Neural crest cell (in vitro differentiated cells): ENCODE data around the gene RRP9. TPM values are rescaled to one million over a fixed set of nuclear protein-coding genes. Genes with fewer than 3 reads are reported as not detected.
A peak's percentile ranks its signal among the peaks of the same experiment; 100 is the strongest.

Experiments
- DNase-seq: peaks from one replicate; pipeline ENCODE4 v3.0.0; 2021; ENCODE audit warnings: low read depth, mixed read lengths, low spot score
- H3K27ac Mint-ChIP-seq: one replicate; pipeline ENCODE4 v1.8.0; 2021; ENCODE audit warnings: mild to moderate bottlenecking, mixed read lengths; ENCODE audit not compliant: unreplicated experiment
- H3K27me3 Mint-ChIP-seq: 2 replicates; pipeline ENCODE4 v1.8.0; 2021; ENCODE audit warnings: low read depth, mild to moderate bottlenecking, mixed read lengths
- H3K36me3 Mint-ChIP-seq: 2 replicates; pipeline ENCODE4 v1.8.0; 2021; ENCODE audit warnings: low read depth, mild to moderate bottlenecking, mixed read lengths
- H3K4me1 Mint-ChIP-seq: 2 replicates; pipeline ENCODE4 v1.8.0; 2021; ENCODE audit warnings: mixed read lengths
- H3K4me3 Mint-ChIP-seq: one replicate; pipeline ENCODE4 v1.8.0; 2021; ENCODE audit warnings: mild to moderate bottlenecking, mixed read lengths
- H3K9me3 Mint-ChIP-seq: 2 replicates; pipeline ENCODE4 v1.8.0; 2021; ENCODE audit warnings: mixed read lengths
- total RNA-seq: library from RNA; stranded (reverse); gene quantifications from 2 replicates; pipeline ENCODE4 v1.2.1, GENCODE V29; 2021
- TF ChIP-seq, protein P1 (sequence below): fragments of 200-600 bp; sonication (generic); conservative IDR thresholded peaks from 2 replicates; pipeline ENCODE4 v1.5.0; 2021; ENCODE audit warnings: antibody characterized with exemption, mild to moderate bottlenecking

The RRP9 gene
- total RNA-seq, 1 donor from 2014 or later = 40.1 TPM

DNA sequence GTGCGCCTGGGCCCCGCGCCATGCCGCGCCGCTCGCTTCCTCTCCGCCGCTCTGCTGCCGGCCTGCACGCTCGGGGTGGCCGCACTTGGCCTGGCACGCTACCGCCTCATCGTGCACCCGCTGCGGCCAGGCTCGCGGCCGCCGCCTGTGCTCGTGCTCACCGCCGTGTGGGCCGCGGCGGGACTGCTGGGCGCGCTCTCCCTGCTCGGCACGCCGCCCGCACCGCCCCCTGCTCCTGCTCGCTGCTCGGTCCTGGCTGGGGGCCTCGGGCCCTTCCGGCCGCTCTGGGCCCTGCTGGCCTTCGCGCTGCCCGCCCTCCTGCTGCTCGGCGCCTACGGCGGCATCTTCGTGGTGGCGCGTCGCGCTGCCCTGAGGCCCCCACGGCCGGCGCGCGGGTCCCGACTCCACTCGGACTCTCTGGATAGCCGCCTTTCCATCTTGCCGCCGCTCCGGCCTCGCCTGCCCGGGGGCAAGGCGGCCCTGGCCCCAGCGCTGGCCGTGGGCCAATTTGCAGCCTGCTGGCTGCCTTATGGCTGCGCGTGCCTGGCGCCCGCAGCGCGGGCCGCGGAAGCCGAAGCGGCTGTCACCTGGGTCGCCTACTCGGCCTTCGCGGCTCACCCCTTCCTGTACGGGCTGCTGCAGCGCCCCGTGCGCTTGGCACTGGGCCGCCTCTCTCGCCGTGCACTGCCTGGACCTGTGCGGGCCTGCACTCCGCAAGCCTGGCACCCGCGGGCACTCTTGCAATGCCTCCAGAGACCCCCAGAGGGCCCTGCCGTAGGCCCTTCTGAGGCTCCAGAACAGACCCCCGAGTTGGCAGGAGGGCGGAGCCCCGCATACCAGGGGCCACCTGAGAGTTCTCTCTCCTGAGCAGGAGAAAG, 14.4 kb upstream of the RRP9 start:
- Mint-ChIP-seq H3K36me3 (peaks cover 4% of the 10 kb centered on the region), H3K27me3 (peaks cover 34% of the 10 kb centered on the region), H3K9me3 (no peaks in the 10 kb centered on the region), H3K4me3 (peak overlapping the region; percentile 41), H3K4me1 (peaks cover 18% of the 10 kb centered on the region), H3K27ac (no peak overlapping the region)
- TF ChIP-seq, protein P1, sequence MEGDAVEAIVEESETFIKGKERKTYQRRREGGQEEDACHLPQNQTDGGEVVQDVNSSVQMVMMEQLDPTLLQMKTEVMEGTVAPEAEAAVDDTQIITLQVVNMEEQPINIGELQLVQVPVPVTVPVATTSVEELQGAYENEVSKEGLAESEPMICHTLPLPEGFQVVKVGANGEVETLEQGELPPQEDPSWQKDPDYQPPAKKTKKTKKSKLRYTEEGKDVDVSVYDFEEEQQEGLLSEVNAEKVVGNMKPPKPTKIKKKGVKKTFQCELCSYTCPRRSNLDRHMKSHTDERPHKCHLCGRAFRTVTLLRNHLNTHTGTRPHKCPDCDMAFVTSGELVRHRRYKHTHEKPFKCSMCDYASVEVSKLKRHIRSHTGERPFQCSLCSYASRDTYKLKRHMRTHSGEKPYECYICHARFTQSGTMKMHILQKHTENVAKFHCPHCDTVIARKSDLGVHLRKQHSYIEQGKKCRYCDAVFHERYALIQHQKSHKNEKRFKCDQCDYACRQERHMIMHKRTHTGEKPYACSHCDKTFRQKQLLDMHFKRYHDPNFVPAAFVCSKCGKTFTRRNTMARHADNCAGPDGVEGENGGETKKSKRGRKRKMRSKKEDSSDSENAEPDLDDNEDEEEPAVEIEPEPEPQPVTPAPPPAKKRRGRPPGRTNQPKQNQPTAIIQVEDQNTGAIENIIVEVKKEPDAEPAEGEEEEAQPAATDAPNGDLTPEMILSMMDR = peak; percentile 59
- DNase-seq = peak; percentile 50

DNA sequence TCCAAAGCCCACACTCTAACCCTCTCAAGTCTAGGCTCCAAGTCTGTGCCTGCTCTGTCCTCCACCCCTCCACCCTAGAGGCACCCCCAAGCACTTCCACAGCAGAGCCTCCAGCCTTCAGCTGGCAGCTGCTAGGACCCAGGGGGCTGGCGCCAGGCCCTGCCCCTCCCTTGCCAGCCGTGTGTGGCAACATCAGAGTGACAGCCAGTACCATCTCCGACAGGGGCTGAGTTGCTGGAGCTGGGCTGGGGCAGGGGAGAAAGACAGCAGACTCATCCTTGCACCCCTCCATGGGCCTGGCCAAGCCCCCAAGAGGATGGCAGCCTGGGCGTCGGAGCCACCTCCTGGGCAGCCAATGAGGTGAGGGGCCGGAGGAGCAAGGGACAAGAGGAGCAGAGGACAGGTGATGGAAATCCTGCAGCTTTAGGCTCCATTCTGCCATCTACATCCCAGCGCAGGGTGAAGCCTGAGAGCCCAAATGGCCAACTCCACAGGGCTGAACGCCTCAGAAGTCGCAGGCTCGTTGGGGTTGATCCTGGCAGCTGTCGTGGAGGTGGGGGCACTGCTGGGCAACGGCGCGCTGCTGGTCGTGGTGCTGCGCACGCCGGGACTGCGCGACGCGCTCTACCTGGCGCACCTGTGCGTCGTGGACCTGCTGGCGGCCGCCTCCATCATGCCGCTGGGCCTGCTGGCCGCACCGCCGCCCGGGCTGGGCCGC, 13.6 kb upstream of the RRP9 start, which contains the start of gene GPR62:
Gene GPR62 (plus strand): TSS at position 207 of the 718 bp plus-strand sequence. CDS start 272 bp downstream, at position 479.
- Mint-ChIP-seq H3K4me1 (peaks cover 18% of the 10 kb centered on the region), H3K36me3 (peaks cover 4% of the 10 kb centered on the region), H3K27me3 (peaks cover 37% of the 10 kb centered on the region), H3K27ac (no peak within 1 kb of the TSS), H3K9me3 (no peaks in the 10 kb centered on the region), H3K4me3 (peak within 1 kb of the TSS; percentile 35)
- TF ChIP-seq, protein P1 = no peak
- no peak for DNase-seq

DNA sequence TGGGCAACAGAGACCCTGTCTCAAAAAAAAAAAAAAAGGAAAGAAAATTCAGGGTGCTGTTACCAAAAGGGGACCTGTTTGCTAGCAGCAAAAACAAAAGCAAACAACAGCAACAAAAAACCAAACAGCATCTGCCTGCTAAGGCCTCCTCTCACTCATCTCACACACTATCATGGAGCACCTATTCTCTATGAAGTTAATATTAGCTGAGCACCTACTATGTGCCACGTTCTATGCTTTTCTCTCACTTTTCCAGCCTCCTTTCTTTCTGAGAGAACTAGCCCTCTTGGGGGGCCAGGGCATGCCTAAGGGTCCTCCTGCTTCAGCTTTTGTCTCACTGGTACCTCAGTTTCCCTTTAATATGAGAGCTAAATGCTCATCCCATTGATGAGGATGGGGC, 13.0 kb upstream of the RRP9 start:
- Mint-ChIP-seq H3K27me3 (peaks cover 37% of the 10 kb centered on the region), H3K27ac (no peak overlapping the region), H3K9me3 (no peaks in the 10 kb centered on the region), H3K4me3 (peak overlapping the region; percentile 35), H3K36me3 (peaks cover 4% of the 10 kb centered on the region), H3K4me1 (peaks cover 18% of the 10 kb centered on the region)
- TF ChIP-seq, protein P1 = no peak
- DNase-seq = no peak

DNA sequence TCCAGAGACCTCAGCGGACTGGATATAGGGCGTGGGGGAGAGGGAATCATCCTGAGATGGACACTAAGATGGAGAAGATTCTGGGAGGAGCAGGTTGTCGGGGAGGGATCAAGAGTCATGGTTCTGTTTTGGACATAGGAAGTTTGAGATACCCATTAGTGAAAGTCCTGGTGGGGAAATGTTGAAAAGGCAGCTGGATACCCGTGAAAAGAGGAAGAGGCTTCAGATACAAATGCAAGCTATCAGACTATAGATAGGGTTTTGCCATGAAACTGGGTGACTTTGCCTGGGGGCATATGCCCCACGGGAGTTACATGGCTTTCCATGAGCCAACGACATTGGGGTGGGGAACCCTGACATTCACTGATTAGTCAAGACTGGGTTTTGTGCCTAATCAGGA, 12.4 kb upstream of the RRP9 start:
- H3K27ac Mint-ChIP-seq = no peak overlapping the region
- no peaks in the 10 kb centered on the region for H3K9me3 Mint-ChIP-seq
- peaks cover 18% of the 10 kb centered on the region for H3K4me1 Mint-ChIP-seq
- H3K4me3 Mint-ChIP-seq = peak overlapping the region; percentile 35
- peaks cover 37% of the 10 kb centered on the region for H3K27me3 Mint-ChIP-seq
- TF ChIP-seq, protein P1 = no peak
- no peak for DNase-seq
- H3K36me3 Mint-ChIP-seq = peaks cover 4% of the 10 kb centered on the region

DNA sequence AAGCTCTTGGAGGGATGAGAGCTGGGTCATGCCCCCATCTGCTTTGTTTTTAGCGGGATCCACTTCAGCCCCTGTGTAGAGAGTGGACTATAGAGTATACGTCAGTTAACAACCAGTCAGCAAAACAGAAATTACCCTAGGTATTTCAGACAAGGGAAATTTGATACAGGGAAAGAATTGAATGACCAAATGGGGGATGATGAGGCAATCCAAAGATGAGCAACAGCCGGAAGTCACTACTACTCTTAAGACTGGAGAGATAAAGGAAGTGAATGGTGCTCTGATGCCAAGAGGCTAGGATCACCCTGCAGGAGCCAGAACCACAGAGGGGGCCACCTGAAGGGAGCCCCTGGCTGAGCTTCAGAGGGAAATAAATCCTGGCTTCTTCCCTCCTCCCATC, 11.7 kb upstream of the RRP9 start:
- H3K9me3 Mint-ChIP-seq = no peaks in the 10 kb centered on the region
- H3K36me3 Mint-ChIP-seq = peaks cover 4% of the 10 kb centered on the region
- no peak overlapping the region for H3K27ac Mint-ChIP-seq
- TF ChIP-seq, protein P1 = no peak
- peaks cover 18% of the 10 kb centered on the region for H3K4me1 Mint-ChIP-seq
- no peak overlapping the region for H3K4me3 Mint-ChIP-seq
- no peak for DNase-seq
- H3K27me3 Mint-ChIP-seq = peaks cover 37% of the 10 kb centered on the region
